Right ventricle myocardium inferior (tissue), 1 donor: ENCODE measurements around the gene CFAP74. TPM values are rescaled to one million over a fixed set of nuclear protein-coding genes. Genes with fewer than 3 reads are reported as not detected.

Experiments used
- ATAC-seq: fragments of 200-7000 bp; cut with Tn5 transposase; one replicate; pipeline ENCODE4 v1.9.1; 2020; ENCODE audit warnings: mild to moderate bottlenecking, moderate library complexity
- DNase-seq: peaks from one replicate; pipeline ENCODE4 v3.0.0; 2021; ENCODE audit errors: missing footprints
- intact Hi-C: fragments of 100-400 bp; cut with DNase I; formaldehyde crosslinking; loops from one replicate; pipeline ENCODE4 v1.11.0; 2022
- total RNA-seq: library from RNA; stranded (reverse); fragmentation: NEBNext Ultra II Directional; extraction: Animal tissue kit (Norgen Biotek cat#: 25700); gene quantifications from one replicate; pipeline ENCODE4 v1.2.1, GENCODE V29; 2021
- donor health status: DM: no; HTN: yes; CAD: no; lungs with severe emphysema.

Gene CFAP74
- total RNA-seq, 1 donor from 2014 or later = not detected

- intact Hi-C loops = no loop called here
- ATAC-seq (no peak), DNase-seq (no peak)
These were observed 120.3 kb downstream of the CFAP74 start for GRCh38 chr1:1883092-1883873.

- DNase-seq (no peak), ATAC-seq (no peak)
- intact Hi-C loops = no loop called here
These were observed 121.9 kb downstream of the CFAP74 start for GRCh38 chr1:1881727-1882126.

- no peak for DNase-seq
- ATAC-seq = no peak
- intact Hi-C loops = no loop called here
These were observed 122.8 kb downstream of the CFAP74 start for GRCh38 chr1:1880617-1881312.

GRCh38 chr1:1879942-1880341 is 123.6 kb downstream of the CFAP74 start:
- no peak for ATAC-seq
- DNase-seq = no peak
- intact Hi-C loops = no loop called here

GRCh38 chr1:1877865-1878436 is 125.6 kb downstream of the CFAP74 start:
- intact Hi-C loops = no loop called here
- ATAC-seq (no peak), DNase-seq (no peak)

GRCh38 chr1:1876335-1876930 is 127.2 kb downstream of the CFAP74 start:
- intact Hi-C loops = no loop called here
- ATAC-seq (no peak), DNase-seq (no peak)

- intact Hi-C loops = no loop called here
- DNase-seq (no peak), ATAC-seq (no peak)
These were observed 127.7 kb downstream of the CFAP74 start for GRCh38 chr1:1875932-1876331.

GRCh38 chr1:1874901-1875300 is 128.7 kb downstream of the CFAP74 start:
- DNase-seq (no peak), ATAC-seq (no peak)
- intact Hi-C loops = no loop called here

GRCh38 chr1:1873186-1873585 is 130.4 kb downstream of the CFAP74 start:
- DNase-seq = peak; percentile 86
- ATAC-seq = peak; percentile 93
- intact Hi-C loops = no loop called here

GRCh38 chr1:1872329-1872994 is 131.1 kb downstream of the CFAP74 start:
- DNase-seq (peak; percentile 50), ATAC-seq (no peak)
- intact Hi-C loops = no loop called here

Other genes with a start within 250 kb of the CFAP74 start
- gene NADK, start 225.3 kb downstream of the CFAP74 start, total RNA-seq = 26.9 TPM
- 182 TPM for gene GNB1, start 112.7 kb downstream of the CFAP74 start, total RNA-seq
- gene CALML6, start 88.5 kb downstream of the CFAP74 start, total RNA-seq = not detected
- gene TMEM52, start 84.5 kb downstream of the CFAP74 start, total RNA-seq = 1.2 TPM
- 0.49 TPM for gene GABRD, start 15.6 kb upstream of the CFAP74 start, total RNA-seq
- gene PRKCZ, start 46.6 kb upstream of the CFAP74 start, total RNA-seq = 16.4 TPM
- gene FAAP20, start 191.0 kb upstream of the CFAP74 start, total RNA-seq = 43.9 TPM
- gene SKI, start 224.5 kb upstream of the CFAP74 start, total RNA-seq = 38.5 TPM